HG02884 (cell line): ENCODE data around the gene MANSC1.
"Not testable (repeated sequence)": the region's sequence is repeated elsewhere in the genome, so short reads cannot be mapped to it uniquely, and the experiment has no call there.

Source experiments
- ATAC-seq: cut with Tn5 transposase; IDR thresholded peaks from one replicate; pipeline ENCODE4 v1.9.1; 2021; ENCODE audit warnings: mild to moderate bottlenecking, moderate library complexity; ENCODE audit not compliant: unreplicated experiment

MANSC1 gene

DNA sequence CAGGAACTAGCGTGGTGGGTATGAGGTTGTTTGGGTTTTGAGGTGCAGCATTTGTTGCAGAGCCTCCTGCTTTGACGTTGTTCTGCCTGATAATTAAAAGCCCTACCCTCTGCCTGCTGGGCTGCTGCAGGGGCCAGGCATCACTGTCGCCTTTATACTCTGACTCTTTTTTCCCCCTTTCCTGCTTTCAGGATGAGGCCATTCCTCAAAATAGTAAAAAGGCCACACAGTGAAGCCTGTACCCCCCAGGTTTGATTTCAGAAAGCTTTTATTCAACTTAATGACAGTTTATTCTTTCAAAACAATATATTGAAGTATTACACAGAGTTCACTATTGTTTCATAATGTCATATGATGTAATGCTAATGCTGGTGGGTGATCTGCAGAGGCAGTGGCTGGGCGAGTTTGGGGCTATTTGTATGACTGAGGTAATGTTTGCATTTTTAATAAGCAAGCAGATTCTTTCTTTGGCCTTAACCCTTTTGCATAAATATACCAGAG lies 15.9 kb upstream of the MANSC1 start:
- no peak for ATAC-seq

GRCh38 chr12:12365446-12365802 lies 15.4 kb upstream of the MANSC1 start:
- ATAC-seq: no peak

DNA sequence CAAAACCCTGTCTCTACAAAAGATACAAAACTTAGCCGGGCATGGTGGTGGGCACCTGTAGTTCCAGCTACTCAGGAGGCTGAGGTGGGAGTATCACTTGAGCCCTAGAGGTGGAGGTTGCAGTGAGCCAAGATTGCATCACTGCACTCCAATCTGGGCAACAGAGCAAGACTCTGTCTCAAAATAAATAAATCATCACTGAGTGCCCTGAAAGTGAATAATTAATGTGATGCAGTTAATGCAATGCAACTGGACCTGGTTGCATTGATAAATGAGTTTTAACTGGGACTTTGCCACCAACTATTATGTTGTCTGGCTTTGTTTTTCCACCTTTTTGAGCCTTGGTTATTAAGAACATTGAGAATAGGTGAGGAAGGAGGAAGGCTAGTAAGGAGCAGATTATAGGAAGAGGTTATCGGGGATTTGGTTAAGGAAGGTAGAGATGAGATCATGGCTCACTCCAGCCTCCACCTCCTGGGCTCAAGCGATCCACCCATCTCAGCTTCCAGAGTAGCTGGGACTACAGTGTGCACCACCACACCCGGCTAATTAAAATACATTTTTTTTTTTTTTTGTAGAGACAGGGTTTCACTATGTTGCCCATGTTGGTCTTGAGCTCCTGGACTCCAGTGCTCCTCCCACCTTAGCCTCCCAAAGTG lies 14.9 kb upstream of the MANSC1 start:
- ATAC-seq: no peak

- ATAC-seq: no peak
These were observed 8.5 kb upstream of the MANSC1 start for GRCh38 chr12:12358528-12358927.

- peak; percentile 9 for ATAC-seq
These were observed 7.8 kb upstream of the MANSC1 start for GRCh38 chr12:12357719-12358461.

DNA sequence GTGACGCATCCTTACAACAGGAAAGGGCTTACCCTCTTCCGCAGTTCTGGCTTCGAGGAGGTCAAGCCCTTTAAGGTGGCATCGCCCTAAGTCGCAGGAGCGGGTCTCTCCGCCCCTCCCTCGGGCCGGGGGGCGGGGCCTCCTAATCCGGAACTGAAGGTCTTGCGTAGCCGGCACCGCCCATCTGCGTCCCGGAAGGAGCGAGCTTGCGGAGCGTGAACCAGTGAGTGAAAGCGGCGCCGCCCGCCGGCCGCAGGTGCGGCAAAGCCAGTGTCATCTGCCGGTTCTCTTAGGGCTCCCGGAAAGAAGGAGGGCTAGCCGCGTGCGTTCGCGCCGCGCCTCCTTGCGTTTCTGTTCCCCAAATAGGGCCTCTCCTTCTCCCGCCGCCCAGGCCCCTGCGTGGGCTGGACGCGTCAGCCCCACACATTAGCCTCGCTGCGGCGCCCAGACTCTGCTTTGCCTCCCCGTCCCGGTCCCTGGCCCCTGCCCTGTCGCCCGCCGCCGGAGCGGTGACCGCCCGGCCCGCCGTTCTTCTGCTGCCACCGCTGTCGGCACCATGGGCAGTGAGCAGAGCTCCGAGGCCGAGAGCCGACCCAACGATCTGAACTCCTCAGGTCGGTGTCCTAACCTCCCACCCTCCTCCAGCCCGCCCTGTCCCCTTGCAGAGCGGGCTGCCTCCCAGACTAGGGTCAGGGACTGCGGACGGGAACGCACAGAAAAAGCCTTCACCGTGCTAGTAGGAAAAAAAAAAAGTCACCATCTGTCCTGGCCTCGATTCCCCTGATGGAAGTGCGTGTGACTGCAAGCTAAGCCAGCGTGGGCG lies 7.1 kb upstream of the MANSC1 start, which contains the start of gene BORCS5:
TSS of gene BORCS5 (plus strand) at position 183 of the 823 bp plus-strand sequence. CDS start at position 557, 374 bp downstream.
- peak; percentile 81 for ATAC-seq

DNA sequence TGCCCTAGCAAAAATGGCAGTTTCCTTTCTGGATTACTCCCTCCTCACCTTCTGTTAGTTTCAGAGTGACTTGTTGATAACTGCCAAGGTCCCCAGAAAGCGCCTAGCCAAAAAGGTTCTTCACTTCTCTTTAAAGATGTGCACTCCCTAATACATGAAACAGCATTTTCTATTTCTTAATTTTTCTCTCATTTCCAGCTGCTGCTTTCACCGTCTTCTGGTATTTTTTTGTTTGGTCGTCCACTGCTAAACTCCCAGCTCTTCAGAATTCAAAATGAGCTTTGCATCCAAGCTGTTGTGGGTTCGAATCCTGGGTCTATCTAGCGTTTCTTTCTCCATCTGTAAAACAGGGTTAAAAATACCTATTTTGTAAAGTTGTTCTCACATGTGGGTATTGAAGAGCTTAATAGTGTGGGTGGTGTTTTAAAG lies 6.4 kb upstream of the MANSC1 start:
- ATAC-seq: no peak

DNA sequence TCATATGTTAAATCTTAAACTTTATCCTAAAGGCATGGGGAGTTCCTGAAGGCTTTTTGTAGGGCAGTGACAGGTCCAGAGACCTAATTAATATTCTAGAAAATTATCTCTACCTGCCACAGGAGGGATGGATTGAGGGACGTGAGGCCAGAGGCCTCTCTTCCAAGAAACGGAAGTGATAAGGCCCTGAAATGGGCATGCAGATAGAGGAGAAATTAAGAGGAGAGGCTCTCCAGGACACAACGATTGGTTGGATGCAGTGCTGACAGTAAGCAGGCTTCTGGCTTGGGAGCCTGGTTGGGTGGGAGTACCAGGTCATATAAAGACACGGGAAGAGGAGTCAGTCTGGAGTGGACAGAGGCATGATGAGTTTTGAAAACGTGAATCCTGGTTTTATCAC lies 3.8 kb upstream of the MANSC1 start:
- ATAC-seq: no peak

- ATAC-seq: no peak
These were observed 3.2 kb upstream of the MANSC1 start for GRCh38 chr12:12353276-12353675.

- ATAC-seq: not testable (repeated sequence)
These were observed 1.6 kb upstream of the MANSC1 start for GRCh38 chr12:12351468-12352185.

DNA sequence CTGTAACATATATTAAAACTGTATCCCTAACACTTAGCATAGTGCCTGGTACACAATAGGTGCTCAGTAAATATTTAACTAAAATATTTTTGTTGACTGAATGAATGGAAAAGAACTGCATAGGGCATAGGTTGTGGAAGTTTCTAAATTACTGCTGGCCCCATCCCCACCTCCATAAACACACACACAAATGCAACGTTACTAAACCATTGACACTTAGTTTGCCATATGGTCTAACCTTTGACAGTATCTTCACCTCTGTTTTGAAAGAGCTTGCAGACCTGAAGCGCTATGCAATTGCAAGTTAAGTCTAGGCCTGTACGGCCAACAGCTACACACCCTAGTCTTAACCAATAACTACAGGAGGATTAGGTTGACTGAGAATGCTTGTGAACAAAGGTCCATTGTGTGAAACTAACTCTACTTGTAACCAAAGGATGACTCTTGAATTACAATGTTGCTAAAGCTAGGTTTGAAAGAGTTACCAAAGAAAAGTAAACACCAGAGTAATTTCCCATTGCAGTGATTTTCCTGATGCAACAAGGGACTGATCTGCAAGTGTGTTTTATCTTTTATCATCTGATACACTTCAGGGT lies 924 bp upstream of the MANSC1 start:
- ATAC-seq: no peak

- no peak for ATAC-seq
These were observed 11.4 kb downstream of the MANSC1 start for GRCh38 chr12:12338527-12339168.

DNA sequence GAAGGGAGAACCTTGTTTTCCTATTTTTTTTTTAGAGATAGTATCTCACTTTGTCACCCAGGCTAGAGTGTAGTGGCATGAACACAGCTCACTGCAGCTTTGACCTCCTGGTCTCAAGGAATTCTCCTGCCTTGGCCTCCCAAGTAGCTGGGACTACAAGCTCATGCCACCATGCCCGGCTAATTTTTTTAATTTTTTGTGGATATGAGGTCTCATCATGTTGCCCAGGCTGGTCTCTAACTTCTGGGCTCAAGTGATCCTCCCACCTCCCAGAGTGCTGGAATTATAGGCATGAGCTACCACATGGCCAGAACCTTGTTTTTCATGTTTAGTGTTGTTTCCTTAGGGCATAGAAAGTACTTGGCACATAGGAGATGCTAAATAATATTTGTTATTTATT lies 13.5 kb downstream of the MANSC1 start:
- no peak for ATAC-seq

DNA sequence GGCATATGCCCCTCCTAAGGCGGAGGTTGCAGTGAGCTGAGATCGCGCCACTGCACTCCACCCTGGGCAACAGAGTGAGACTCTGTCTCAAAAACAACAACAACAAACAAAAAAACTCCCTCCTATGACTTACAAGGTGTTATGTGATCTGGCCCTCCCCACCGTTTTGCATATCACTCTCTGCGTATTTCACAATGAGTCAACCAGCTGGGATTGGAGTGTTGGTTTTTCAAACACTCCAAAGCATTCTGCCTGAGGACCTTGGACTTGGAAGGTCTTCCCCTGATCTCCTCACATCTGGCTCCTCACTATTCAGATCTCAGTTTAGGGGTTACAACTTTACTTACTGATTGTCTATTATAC lies 14.0 kb downstream of the MANSC1 start:
- ATAC-seq: peak; percentile 54

- no peak for ATAC-seq
These were observed 15.5 kb downstream of the MANSC1 start for GRCh38 chr12:12334367-12335040.

DNA sequence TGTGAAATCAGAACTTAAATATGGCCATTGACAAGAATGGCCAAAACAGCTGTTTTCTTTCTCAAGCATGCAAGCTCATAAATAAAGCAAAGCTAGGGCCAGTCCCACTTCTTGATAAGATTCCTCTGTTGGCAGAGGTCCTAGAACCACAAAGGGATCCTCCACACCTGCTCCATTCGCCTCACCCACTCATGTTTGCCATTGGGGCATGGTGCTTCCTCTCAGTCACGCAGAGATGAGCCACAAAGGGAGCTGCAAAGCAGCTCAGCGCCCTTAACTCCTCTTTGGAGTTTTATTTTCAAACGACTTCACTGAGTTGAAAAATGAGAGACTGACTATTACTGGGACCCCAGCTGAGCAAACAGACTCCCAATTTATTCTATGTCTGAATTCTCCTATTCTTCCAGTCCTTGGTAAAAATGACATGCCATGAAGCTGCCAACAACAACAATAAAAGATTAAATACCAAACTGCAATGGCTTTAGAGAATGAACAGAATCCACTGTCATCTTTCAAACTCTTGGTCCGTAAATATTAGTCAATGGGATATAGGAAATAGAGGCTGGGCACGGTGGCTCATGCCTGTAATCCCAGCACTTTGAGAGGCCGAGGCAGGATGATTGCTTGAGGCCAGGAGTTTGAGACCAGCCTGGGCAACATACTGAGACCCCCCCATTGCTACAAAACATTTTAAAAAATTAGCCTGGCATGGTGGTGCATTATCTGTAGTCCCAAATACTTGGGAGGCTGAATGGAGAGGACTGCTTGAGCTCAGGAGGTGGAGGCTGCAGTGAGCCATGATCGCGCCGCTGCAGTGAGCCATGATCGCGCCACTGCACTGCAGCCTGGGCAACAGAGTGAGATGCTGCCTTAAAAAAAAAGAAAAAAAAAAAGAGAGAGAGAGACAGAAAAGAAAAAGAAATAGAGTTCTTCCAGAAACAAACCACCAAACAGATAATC lies 16.4 kb downstream of the MANSC1 start:
- ATAC-seq: no peak

DNA sequence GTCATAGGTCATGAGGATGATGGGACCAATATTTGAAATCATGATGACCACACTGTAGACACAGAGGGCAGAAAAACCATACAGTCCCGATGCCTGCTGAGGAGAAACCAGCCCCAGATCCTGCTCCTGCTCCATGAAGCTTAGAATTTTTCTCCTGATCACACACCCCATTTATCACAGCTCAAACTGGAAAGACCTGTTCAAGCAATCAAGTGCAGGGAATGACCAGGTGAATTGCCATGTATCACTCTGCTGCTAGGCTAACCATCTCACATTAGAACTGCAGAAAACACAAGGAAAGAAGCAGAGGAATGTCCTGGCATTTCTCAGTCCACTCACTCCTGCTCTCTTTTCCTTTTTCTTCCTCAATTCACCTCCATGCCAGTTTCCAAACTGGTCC lies 18.1 kb downstream of the MANSC1 start:
- ATAC-seq: no peak

- no peak for ATAC-seq
These were observed 18.7 kb downstream of the MANSC1 start for GRCh38 chr12:12331244-12331771.
